NOMO-1 (cell line): Measurements from ENCODE around the gene CUL1.

Source experiments
- DNase-seq, 2 experiments: peaks; one replicate each; lab custom pipeline; 2025; ENCODE audit not compliant: unreplicated experiment in 2 of 2; lab: John Stamatoyannopoulos, UW

CUL1 gene

GRCh38 chr7:148750442-148751355 lies 52.0 kb downstream of the CUL1 start:
- no peak for DNase-seq

- no peak for DNase-seq
Measured at GRCh38 chr7:148753224-148753623, 54.5 kb downstream of the CUL1 start.

GRCh38 chr7:148754912-148755311 lies 56.2 kb downstream of the CUL1 start:
- no peak for DNase-seq

GRCh38 chr7:148761499-148762278 lies 63.0 kb downstream of the CUL1 start:
- no peak for DNase-seq

- no peak for DNase-seq
Measured at GRCh38 chr7:148763622-148764021, 64.9 kb downstream of the CUL1 start.

GRCh38 chr7:148770004-148770403 lies 71.3 kb downstream of the CUL1 start:
- no peak for DNase-seq

- DNase-seq, result no peak
Measured at GRCh38 chr7:148772297-148773089, 73.8 kb downstream of the CUL1 start.

- DNase-seq, result peak in 1 of 2 experiments; percentile 1
Measured at GRCh38 chr7:148773334-148773733, 74.6 kb downstream of the CUL1 start.

- DNase-seq, result no peak
Measured at GRCh38 chr7:148774471-148774870, 75.8 kb downstream of the CUL1 start.

- DNase-seq, result no peak
Measured at GRCh38 chr7:148782757-148783456, 84.2 kb downstream of the CUL1 start.

- no peak for DNase-seq
Measured at GRCh38 chr7:148783801-148784527, 85.3 kb downstream of the CUL1 start.

GRCh38 chr7:148787571-148788295 lies 89.0 kb downstream of the CUL1 start:
- DNase-seq, result no peak

- DNase-seq, result no peak
Measured at GRCh38 chr7:148789220-148789619, 90.5 kb downstream of the CUL1 start.

- DNase-seq, result no peak
Measured at GRCh38 chr7:148790131-148790726, 91.5 kb downstream of the CUL1 start.

GRCh38 chr7:148790850-148791249 lies 92.1 kb downstream of the CUL1 start:
- DNase-seq, result no peak

- DNase-seq, result no peak
Measured at GRCh38 chr7:148791546-148791945, 92.8 kb downstream of the CUL1 start.

GRCh38 chr7:148793590-148793989 lies 94.9 kb downstream of the CUL1 start:
- no peak for DNase-seq

- no peak for DNase-seq
Measured at GRCh38 chr7:148794476-148794875, 95.8 kb downstream of the CUL1 start.

- no peak for DNase-seq
Measured at GRCh38 chr7:148796841-148797240, 98.1 kb downstream of the CUL1 start.
